Mucosa of rectum (tissue), 2 donors: Measurements from ENCODE around the gene SLC12A4.

Experiments used
- H3K27ac ChIP-seq, 2 donors: one replicate each; pipeline ENCODE4 v1.7.0; 2013; ENCODE audit warnings: inconsistent platforms in 2 of 2, low read depth in 2 of 2, low read length in 2 of 2
- H3K27me3 ChIP-seq, 2 donors: one replicate each; pipeline ENCODE4 v1.7.0; 2013; ENCODE audit warnings: low read length in 2 of 2; ENCODE audit not compliant: control insufficient read depth in 2 of 2, insufficient read depth in 2 of 2
- H3K36me3 ChIP-seq, 2 donors: one replicate each; pipeline ENCODE4 v1.7.0; 2013; ENCODE audit warnings: low read length in 2 of 2; ENCODE audit not compliant: control insufficient read depth in 2 of 2, insufficient read depth in 2 of 2
- H3K4me1 ChIP-seq, 2 donors: one replicate each; pipeline ENCODE4 v1.7.0; 2013; ENCODE audit warnings: low read length in 2 of 2, mild to moderate bottlenecking in 1 of 2; ENCODE audit not compliant: control insufficient read depth in 2 of 2, insufficient read depth in 2 of 2
- H3K4me3 ChIP-seq, 2 donors: one replicate each; pipeline ENCODE4 v1.7.0; 2013; ENCODE audit warnings: low read length in 2 of 2
- H3K9ac ChIP-seq, 2 donors: one replicate each; pipeline ENCODE4 v1.7.0; 2013; ENCODE audit warnings: low read length in 2 of 2, low read depth in 1 of 2, mild to moderate bottlenecking in 1 of 2
- H3K9me3 ChIP-seq, 2 donors: one replicate each; pipeline ENCODE4 v1.7.0; 2013; ENCODE audit warnings: low read length in 2 of 2; ENCODE audit not compliant: control insufficient read depth in 2 of 2
- donor health status: healthy.
- donor health status: Normal muscosa, but diverticular disease.

The SLC12A4 gene

DNA sequence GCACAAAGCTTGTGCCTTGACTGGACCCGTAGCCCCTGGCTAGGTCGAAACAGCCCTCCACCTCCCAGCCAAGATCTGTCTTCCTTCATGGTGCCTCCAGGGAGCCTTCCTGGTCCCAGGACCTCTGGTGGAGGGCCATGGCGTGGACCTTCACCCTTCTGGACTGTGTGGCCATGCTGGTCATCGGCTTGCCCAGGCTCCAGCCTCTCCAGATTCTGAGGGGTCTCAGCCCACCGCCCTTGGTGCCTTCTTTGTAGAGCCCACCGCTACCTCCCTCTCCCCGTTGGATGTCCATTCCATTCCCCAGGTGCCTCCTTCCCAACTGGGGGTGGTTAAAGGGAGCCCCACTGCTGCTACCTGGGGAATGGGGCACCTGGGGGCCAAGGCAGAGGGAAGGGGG is 40.3 kb downstream of the SLC12A4 start:
- Histone ChIP-seq H3K36me3 (peaks cover 25 to 52% of the 10 kb centered on the region in 2 donors), H3K9ac (no peak overlapping the region), H3K4me3 (no peak overlapping the region), H3K4me1 (no peaks in the 10 kb centered on the region), H3K27me3 (no peaks in the 10 kb centered on the region), H3K9me3 (no peaks in the 10 kb centered on the region), H3K27ac (no peak overlapping the region)

DNA sequence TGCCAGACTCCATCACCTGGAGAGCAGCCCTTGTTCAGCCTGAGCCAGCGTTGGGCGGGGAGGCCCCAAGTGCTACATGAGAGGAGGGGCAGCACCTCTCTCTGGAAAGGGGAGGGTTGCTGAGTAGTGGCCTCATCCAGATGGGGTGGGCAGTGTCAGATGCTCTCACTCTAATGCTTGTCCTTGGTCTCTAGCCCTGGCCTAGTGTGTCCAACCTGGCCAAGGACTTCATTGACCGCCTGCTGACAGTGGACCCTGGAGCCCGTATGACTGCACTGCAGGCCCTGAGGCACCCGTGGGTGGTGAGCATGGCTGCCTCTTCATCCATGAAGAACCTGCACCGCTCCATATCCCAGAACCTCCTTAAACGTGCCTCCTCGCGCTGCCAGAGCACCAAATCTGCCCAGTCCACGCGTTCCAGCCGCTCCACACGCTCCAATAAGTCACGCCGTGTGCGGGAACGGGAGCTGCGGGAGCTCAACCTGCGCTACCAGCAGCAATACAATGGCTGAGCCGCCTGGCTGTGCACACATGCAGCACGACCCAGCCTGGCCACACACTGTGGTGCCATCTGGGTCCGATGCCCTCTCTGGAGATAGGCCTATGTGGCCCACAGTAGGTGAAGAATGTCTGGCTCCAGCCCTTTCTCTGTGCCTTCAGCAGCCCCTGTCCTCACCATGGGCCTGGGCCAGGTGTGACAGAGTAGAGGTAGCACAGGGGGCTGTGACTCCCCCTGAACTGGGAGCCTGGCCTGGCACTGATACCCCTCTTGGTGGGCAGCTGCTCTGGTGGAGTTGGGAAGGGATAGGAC is 41.1 kb downstream of the SLC12A4 start:
- Histone ChIP-seq H3K9ac (no peak overlapping the region), H3K27ac (no peak overlapping the region), H3K27me3 (no peaks in the 10 kb centered on the region), H3K4me3 (no peak overlapping the region), H3K36me3 (peaks cover 28 to 50% of the 10 kb centered on the region in 2 donors), H3K4me1 (no peaks in the 10 kb centered on the region), H3K9me3 (no peaks in the 10 kb centered on the region)

DNA sequence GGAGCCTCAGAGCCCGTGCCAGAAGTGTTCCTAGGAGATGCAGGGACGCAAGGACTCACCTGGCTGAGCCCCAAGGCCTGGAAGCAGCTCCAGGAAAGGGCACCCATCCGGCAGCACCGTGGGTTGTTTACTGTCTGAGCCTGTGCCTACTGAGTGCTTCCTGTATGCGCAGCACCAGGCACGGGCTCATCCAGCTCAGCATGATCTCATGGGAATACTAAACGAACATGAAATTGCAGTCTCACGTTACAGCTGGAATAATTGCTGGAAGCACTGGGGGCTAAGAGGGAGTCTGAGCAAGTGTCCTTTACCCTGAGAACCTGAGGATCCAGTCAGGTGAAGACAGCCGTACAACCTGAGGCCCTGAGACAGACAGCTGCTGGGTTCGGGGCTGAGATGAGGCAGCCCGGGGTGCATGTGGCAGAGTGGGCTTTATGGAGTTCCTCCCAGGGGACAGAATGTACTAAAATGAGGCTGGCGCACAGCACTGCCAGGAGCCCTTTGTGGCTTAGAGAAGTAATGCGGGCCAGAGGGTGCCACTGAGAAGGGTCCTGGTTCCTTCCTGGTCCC is 42.2 kb downstream of the SLC12A4 start:
- Histone ChIP-seq H3K4me1 (no peaks in the 10 kb centered on the region), H3K36me3 (peaks cover 31 to 41% of the 10 kb centered on the region in 2 donors), H3K9ac (no peak overlapping the region)

DNA sequence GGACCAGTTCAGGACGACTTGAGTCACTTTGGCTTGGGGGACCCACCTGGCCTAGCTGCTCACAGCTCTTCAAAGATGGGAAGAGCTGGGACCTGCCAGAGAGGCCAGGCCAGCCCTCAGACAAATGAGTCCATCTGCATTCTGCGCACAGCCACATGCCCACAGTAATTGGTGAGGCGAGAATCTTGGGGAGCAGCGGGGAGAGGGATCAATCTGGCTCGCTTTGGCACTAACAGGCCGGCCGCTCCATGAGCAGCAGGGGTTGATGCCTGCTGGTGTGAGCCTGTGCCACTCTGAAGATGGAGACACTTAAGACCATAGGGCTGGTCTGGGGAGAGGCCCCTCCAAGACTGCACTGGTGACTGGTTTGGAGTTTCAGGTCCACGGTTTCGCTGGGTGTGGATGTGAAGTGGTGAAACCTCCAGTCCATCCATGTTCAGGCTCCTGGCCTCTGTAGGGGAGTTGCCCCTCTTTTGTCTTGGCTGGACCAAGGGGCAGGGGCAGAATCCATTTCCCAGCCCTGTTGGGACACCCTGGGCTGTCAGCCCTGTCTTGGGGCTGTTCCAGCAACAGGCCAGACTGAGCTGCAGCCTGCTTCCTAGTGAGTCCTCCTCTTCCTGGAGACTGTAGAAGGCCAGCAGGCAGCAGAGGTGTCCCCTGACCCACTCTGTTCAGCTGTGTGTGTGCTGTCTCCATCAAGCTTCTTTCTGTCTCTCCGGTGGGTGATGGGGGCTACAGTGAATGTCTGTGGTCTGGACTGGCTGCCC is 44.1 kb downstream of the SLC12A4 start:
- no peak overlapping the region for H3K4me3 ChIP-seq
- H3K9me3 ChIP-seq, result no peaks in the 10 kb centered on the region
- H3K27me3 ChIP-seq, result no peaks in the 10 kb centered on the region
- peaks cover 27% of the 10 kb centered on the region in 2 donors for H3K36me3 ChIP-seq
- H3K27ac ChIP-seq, result no peak overlapping the region
- no peak overlapping the region for H3K9ac ChIP-seq
- no peaks in the 10 kb centered on the region for H3K4me1 ChIP-seq

More for the DNA sequence above, 42.2 kb downstream of the SLC12A4 start:
- Histone ChIP-seq H3K27ac (no peak overlapping the region), H3K27me3 (no peaks in the 10 kb centered on the region), H3K4me3 (no peak overlapping the region), H3K9me3 (no peaks in the 10 kb centered on the region)

DNA sequence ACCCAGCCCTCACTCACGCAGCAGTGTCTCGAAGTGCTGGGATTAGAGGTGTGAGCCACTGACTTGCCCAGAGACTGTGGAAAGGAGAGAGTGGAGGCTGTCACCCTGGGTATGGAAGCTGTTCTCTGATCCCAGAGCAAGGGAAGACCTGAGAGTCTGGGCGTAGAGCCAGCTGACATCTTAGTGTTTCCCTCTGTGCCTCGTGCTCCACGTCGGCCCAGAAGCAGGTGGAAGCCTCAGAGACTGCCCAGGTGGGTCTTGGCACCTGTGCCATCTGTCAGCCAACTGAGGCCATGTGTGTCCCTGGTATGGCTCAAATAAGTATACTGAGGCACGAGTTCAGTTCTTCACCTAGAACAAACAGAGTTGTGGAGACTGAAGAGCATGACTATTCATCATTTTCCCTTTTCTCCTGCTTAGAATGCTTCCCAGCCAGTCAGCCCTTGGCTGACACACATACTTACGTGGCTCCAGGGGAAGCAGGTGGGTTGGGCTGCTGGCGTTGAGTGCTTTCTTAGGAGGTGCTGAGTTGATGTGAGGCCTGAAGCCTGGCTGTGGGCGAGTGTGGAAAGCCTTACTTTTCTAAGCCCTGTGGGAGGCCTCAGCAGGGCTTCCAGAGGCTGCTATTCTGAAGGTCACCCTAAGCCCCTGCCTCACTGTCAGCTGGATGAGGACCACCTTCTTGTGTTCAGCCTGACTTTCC is 44.9 kb downstream of the SLC12A4 start:
- Histone ChIP-seq H3K36me3 (peaks cover 25 to 27% of the 10 kb centered on the region in 2 donors), H3K27ac (no peak overlapping the region)

DNA sequence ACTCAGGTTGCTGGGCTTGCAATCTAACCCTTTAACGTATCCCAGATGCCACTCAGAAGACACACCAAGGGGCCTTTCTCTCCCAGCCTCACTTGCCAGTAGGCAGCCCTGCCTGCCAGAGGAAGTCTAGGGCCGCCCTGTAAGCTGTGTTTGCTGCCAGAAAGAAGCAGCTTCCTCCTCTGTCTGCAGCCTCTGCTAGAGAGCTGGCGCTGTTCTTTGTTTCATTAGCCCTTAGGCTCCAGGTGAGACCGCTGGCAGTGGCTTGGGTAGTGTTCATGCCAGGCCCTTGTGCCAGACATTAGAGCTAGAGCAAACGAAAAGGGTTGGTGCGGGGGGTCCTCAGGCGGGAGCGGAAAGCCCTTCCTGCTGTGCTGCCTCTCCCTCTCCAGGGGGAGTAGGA is 45.7 kb downstream of the SLC12A4 start:
- Histone ChIP-seq H3K36me3 (peaks cover 21 to 24% of the 10 kb centered on the region in 2 donors), H3K9me3 (no peaks in the 10 kb centered on the region), H3K9ac (no peak overlapping the region), H3K27ac (no peak overlapping the region), H3K4me3 (no peak overlapping the region), H3K4me1 (no peaks in the 10 kb centered on the region), H3K27me3 (no peaks in the 10 kb centered on the region)

More for the DNA sequence above, 44.9 kb downstream of the SLC12A4 start:
- no peaks in the 10 kb centered on the region for H3K4me1 ChIP-seq
- no peaks in the 10 kb centered on the region for H3K27me3 ChIP-seq
- H3K9ac ChIP-seq, result no peak overlapping the region
- no peaks in the 10 kb centered on the region for H3K9me3 ChIP-seq
- H3K4me3 ChIP-seq, result no peak overlapping the region

DNA sequence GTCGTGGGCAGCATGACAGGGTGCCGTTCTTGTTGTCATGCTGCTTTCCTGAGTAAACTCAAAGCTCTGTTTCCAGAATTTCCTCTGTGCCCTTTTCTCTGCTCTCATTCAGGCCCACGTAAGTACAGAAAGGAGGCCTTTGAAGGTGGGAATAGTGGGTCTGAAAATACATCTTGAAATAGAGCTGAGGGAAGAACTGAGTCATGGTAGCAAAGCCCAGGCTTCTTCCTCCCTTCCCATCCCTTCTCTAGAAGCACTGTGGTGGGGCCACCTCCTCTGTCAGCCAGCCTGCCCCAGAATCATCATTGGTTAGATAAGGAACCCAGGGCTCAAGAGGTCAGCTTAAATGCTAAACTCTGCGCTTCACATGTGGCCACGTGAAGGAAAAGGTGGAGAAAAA is 46.2 kb downstream of the SLC12A4 start:
- Histone ChIP-seq H3K27me3 (no peaks in the 10 kb centered on the region), H3K9me3 (no peaks in the 10 kb centered on the region), H3K9ac (no peak overlapping the region), H3K4me3 (no peak overlapping the region), H3K4me1 (no peaks in the 10 kb centered on the region), H3K36me3 (peaks cover 17 to 21% of the 10 kb centered on the region in 2 donors), H3K27ac (no peak overlapping the region)

DNA sequence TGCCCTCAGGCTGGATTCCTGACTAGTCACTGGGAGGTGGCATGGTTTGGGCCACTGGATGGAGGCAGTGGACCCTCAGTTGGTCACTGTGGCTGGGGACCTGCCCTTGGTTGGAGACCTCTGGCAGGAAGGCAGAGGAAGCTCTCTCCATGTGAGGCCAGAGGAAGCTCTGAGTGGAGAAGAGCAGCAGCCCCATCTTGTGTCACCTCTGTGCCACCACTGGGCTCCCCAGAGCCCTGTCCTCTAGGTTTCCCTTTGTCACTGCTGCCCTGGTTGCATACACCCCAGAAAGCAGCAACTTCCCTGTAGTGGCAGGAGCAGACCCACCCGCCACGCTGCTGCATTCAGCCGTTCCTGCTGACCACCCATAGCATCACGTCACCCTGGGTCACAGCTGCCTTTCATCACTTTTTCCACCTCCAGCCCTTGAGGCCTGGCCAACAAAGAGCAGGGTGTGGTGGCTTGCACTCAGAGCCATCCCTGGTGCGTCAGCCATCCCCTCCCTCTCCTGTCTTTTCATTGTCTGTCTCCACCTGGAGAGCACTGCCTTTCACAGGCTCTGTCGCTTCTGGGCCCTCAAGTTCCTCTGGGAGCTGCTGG is 48.7 kb downstream of the SLC12A4 start:
- Histone ChIP-seq H3K27me3 (no peaks in the 10 kb centered on the region), H3K9ac (no peak overlapping the region), H3K4me1 (peaks cover 0 to 2% of the 10 kb centered on the region in 2 donors), H3K4me3 (no peak overlapping the region), H3K36me3 (peaks cover 17 to 36% of the 10 kb centered on the region in 2 donors), H3K27ac (no peak overlapping the region), H3K9me3 (no peaks in the 10 kb centered on the region)

DNA sequence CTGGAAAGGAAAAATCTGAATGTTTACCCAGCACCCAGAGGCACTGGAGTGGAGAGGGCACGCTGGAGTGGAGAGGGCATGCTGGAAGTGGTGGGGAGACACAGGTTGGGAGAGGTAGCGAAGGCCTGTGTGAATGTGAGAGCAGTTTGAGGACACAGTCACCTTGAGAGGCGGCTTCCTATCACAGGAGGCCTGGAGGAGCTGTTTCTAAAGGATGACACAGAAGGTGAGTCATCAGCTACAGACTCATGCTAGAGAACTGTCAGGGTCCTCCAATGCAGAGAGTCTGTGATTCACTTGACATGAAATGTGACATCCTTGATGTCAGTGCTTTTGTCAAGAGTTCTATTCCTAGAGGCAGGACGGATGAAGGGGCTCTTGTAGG is 50.6 kb downstream of the SLC12A4 start:
- H3K36me3 ChIP-seq, result peaks cover 14 to 29% of the 10 kb centered on the region in 2 donors
- no peaks in the 10 kb centered on the region for H3K27me3 ChIP-seq
- H3K4me1 ChIP-seq, result peaks cover 0 to 2% of the 10 kb centered on the region in 2 donors
- no peak overlapping the region for H3K27ac ChIP-seq
- H3K9me3 ChIP-seq, result no peaks in the 10 kb centered on the region
- no peak overlapping the region for H3K9ac ChIP-seq
- H3K4me3 ChIP-seq, result no peak overlapping the region
